GM12874 (cell line): Measurements from ENCODE around the gene SLC22A15.

Experiments used
- TF ChIP-seq, protein P1 (sequence below): IDR thresholded peaks from 2 replicates; pipeline ENCODE4 v1.5.1; 2011; ENCODE audit warnings: low read depth, mild to moderate bottlenecking, control low read depth, low read length, moderate library complexity; ENCODE audit not compliant: insufficient read depth

SLC22A15 gene

DNA sequence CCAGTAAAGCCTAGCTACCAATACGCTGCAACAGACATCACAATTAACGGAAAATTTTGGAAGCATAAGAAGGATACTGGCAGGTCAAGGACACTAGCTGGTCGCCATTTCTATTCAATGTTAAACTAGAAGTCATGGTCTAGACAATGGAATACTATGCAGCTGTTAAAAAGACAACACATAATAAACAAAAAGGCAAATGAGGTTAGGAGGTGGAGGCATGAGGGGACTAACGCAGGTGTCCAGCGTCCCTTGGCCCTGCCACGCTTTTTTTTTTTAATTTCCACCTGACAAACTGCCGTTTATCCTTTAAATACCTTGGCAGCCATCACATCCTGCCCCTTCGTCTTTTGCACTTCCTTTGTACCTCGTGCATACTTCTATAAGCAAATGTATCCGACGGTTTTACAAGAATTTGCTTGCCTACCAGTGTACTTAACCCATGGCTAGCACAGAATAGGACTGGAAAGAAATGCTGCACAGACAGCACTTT, 698 bp upstream of the SLC22A15 start:
- TF ChIP-seq, protein P1, sequence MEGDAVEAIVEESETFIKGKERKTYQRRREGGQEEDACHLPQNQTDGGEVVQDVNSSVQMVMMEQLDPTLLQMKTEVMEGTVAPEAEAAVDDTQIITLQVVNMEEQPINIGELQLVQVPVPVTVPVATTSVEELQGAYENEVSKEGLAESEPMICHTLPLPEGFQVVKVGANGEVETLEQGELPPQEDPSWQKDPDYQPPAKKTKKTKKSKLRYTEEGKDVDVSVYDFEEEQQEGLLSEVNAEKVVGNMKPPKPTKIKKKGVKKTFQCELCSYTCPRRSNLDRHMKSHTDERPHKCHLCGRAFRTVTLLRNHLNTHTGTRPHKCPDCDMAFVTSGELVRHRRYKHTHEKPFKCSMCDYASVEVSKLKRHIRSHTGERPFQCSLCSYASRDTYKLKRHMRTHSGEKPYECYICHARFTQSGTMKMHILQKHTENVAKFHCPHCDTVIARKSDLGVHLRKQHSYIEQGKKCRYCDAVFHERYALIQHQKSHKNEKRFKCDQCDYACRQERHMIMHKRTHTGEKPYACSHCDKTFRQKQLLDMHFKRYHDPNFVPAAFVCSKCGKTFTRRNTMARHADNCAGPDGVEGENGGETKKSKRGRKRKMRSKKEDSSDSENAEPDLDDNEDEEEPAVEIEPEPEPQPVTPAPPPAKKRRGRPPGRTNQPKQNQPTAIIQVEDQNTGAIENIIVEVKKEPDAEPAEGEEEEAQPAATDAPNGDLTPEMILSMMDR: no peak

DNA sequence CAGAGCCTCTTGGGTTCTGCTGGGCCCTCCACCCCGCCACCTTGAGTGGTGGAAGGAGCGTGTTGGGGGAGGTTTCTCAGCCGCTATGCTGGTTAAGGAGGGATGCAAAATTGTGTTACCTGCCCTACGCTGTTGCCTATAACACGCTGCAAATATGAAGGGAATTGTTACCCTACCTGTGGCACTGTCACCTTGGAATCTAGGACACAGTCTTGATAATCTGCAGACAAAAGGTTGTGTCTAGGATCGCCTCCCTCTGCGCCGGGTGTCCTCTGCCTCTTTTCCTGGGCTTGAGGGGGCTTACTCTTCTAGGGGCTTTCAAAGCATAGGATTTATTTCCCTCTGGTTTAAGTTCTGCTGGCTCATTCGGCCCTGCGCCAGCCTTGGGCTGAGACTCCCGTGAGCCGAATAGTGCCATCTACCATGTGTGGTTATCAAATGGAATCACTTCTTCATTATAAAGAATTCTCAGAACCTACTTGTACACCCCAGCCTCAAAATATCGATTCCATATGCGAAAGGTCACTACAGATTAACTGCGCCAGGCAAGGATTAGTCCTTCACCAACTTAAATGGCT, 697 bp downstream of the SLC22A15 start:
- TF ChIP-seq, protein P1: no peak

DNA sequence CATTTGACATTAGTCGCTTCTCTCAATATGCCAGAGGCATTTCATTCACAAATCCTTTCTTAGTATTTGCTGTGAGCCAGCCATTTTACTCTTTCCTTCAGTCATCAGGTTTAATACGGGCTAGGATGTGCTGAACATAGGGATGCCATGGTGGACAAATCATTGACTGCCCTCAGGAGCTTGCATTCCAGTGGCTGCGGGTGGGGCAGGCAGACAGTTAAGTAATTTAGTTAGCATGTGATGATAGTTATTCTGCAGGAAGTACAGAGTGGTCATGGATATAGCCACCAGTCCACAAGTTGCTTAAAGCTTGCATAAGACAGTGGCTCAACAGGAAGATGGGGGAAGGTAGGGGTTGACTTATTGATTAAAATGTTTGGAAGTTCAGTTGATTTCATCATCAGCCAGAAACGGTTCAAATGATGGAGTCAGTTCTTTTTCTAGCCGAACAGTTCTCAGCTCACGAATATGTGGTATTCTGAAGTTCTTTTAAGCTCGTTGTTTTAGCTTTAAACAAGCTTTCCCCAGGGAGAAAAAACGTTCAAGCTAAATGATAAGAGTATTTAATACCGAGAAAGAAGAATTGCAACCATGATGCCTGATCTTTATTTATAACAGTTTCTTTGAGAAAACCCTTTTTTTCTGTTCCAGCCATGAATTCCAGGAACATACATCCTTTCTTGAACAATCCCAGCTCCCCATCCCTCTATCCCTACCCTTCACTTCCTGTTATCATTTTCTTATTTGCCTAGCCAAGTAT, 1.4 kb downstream of the SLC22A15 start:
- TF ChIP-seq, protein P1: no peak

DNA sequence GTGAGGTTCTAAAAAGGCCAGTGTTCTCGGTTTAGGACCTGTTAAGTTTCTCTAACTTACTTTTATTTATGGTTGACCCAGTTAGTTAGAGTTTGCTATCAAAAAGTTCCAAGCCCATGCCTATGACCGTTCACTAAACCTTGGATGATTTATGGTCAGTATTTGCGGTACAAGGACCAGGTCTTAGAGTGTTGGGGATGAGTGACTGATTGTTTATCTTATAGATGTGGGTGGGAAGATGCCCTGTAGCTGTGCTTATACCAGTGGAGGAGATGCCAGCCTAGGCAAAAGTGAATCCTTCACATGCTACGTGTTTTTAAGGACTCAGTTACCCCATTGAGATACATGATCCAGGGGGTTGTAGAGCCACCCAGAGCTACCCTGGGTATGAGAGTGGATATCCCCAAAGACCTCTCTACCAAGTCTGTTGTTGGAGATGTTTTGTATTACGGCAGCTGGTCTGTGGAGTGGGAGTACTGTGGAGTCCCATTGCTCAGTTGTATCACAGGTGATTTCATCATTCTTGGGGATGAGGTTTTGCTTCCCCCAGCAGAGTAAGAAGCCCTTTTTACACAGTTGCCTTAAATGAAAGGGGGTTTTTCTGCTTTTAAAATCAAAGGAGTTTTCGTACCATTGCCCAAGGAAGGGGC, 2.1 kb downstream of the SLC22A15 start:
- TF ChIP-seq, protein P1: no peak

DNA sequence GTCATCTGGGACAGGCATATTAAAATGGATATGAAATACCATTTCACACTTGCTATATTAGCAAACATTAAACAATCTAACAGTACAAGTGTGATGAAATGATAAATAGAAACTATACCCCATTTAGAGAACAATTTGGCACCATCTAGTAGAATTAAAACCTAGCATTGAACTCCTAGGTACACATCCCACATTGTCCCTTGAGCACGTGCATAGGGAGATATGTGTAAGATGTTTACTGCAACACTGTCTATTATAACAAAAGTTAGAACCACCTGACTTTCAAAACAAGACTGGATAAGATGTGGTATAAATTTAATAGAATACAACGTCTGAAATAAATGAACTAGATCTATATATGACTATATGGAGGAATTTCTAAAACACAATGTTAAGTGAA, 3.8 kb downstream of the SLC22A15 start:
- TF ChIP-seq, protein P1: no peak

DNA sequence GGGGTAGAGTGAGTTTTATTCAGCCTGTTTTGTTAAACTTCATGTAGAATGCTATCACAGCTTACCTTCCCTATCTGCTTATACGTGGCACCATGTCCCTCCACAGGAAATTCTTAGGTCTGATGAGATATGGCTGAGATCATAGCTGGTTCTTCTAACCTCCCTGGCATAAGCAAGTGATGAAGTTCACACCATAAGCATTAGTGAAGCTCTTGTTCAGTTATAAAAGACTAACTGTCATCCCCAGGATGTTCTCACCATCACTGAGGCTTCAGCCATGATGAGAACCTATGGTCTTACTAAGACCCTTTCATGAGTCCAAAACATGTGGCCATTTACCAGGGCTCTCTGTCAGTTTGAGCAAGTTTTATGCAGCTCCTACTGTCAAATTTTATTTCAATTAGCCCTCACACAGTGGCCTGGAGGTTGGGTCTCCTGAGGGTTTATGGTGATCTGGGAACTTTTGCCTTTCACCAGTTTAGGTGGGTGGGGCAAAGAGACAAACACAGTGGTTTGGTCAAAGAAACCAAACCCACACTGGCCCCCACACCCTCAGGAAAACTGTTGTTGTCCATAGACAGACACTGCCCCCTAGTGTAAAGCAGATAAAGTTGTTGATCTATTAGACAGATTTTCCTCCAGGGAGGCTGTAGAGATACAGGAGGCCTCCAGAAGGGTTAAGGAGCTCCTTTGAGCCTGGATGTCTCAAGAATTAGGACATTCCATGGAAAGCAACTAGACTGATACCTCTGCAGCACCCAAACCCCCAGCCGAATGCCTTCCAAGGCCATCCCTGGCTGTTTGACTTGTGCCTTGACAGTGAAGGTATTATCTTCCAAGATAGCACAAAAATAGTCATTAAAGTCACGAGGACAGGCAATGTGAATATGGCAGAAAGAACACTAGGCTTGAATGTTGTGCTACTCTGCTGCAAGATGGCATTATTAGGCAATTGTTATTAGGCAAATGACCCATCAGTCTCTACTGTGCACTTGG, 5.0 kb downstream of the SLC22A15 start:
- TF ChIP-seq, protein P1: peak; percentile 64
